HG03280 (cell line): ENCODE data around the gene TAS1R1.
A peak's percentile ranks its signal among the peaks of the same experiment; 100 is the strongest.

Source experiments
- ATAC-seq: cut with Tn5 transposase; IDR thresholded peaks from one replicate; pipeline ENCODE4 v1.9.1; 2021; ENCODE audit warnings: mild to moderate bottlenecking, moderate library complexity; ENCODE audit not compliant: unreplicated experiment

TAS1R1 gene

DNA sequence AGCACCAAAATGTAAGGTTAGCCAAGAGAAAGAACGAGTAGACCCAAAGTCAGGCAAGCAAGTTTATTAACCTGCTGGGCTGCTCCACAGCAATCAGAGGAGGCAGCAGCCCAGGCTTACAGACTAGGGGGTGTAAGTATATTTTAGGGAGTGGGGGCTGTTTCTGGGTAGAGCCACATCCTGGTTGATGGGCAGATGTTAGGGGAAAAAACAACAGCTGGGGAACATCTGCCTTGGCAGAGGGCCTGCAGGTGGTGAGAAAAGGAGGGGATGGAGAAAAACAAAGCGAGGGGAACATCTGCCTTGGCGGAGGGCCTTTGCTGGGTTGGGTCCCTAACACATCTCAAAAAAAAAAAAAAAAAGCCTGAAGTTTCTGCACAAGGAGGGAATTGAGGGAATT is 15.0 kb downstream of the TAS1R1 start:
- no peak for ATAC-seq

DNA sequence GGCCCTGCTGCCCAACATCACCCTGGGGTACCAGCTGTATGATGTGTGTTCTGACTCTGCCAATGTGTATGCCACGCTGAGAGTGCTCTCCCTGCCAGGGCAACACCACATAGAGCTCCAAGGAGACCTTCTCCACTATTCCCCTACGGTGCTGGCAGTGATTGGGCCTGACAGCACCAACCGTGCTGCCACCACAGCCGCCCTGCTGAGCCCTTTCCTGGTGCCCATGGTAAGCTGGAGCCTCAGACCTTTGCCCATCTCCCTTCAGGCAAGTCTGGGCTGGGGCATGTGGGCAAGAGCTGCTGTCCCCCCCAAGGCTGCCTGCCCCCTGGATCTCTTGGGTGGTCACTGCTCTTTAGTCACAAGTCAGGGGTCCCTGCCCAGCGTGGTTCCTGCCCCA is 15.9 kb downstream of the TAS1R1 start:
- ATAC-seq, result no peak

DNA sequence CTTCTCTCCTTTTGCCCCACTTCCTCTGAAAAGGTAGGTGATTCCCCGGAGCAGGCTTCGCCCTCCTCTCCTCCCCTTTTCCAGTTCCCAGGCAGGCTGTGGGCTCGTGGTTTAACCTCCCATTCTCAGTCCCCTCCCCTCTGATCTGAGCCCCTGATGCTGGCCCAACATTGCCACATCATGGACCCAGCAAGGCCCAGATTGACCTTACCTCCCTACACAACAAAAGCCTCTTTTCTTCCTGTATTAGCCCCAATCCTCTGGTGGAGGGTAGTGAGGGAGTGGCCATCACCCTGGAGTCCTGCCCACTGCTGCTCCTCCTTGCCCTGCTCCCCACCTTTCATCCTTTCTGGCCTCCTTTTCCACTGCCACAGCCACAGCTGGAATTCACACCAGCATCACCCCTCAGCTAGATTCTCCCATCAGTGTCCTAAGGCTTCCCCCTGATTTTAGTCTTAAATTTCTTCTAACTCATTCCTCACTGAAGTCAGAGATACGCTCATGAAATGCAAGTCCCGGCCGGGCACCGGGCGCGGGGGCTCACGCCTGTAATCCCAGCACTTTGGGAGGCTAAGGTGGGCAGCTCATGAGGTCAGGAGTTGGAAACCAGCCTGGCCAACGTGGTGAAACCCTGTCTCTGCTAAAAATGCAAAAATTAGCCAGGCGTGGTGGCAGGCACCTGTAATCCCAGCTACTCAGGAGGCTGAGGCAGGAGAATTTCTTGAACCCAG is 17.7 kb downstream of the TAS1R1 start:
- no peak for ATAC-seq

DNA sequence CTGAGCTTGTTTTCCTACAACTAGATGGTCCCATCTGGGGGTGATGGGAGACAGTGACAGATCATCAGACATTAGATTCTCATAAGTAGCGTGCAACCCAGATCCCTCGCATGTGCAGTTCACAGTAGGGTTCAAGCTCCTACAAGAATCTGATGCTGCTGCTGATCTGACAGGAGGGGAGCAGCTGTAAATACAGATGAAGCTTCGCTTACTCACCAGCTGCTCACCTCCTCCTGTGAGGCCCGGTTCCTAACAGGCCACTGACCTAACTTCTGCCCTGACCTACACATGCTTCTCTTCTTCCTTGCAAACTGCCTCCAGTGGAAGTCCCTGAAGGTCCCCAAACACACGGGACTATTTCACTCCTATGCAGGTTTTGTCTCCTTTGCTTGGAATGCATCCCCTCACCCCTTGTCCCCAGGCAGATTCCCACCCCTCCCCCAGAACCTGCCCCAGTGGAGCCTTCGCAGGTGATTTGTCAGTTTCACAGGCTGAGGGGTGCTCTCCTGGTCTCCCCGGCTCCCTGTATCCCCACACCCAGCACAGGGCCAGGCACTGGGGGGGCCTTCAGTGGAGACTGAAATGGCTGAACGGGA is 19.0 kb downstream of the TAS1R1 start:
- no peak for ATAC-seq

DNA sequence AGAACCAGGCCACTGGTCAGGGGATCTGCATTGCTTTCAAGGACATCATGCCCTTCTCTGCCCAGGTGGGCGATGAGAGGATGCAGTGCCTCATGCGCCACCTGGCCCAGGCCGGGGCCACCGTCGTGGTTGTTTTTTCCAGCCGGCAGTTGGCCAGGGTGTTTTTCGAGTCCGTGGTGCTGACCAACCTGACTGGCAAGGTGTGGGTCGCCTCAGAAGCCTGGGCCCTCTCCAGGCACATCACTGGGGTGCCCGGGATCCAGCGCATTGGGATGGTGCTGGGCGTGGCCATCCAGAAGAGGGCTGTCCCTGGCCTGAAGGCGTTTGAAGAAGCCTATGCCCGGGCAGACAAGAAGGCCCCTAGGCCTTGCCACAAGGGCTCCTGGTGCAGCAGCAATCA is 19.7 kb downstream of the TAS1R1 start:
- no peak for ATAC-seq

DNA sequence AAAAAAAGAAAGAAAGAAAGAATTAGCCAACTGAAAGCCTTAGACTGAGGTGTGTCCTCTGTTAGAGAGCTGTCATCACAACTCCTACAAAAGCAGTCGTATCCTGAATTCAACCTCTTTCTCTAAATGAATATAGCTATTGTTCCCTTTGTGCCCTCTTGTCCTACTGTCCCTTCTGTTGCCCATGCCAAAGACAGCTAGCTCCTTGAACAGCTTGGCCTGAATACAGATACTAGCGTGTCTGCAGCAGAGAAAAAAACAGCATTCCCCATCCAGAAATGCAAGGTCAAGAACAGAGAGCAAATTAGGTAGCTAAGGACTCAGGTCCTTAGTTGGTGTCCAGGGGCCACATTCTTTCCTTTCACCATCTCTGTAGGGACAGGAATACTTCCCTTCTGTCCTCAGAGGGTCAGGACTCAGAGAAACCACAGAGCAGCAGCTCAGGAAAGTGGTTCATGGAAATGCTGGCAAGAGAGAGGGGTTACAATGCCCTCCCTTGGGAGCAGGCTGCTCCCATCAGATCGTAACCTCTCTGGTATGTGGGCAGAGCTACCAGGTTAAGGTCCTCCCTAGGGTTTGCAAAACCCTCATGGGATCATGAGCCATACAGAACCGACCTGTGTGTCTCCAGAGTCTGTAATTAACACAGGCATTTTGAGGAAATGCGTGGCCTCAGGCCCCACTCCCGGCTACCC is 22.9 kb downstream of the TAS1R1 start:
- ATAC-seq, result no peak

DNA sequence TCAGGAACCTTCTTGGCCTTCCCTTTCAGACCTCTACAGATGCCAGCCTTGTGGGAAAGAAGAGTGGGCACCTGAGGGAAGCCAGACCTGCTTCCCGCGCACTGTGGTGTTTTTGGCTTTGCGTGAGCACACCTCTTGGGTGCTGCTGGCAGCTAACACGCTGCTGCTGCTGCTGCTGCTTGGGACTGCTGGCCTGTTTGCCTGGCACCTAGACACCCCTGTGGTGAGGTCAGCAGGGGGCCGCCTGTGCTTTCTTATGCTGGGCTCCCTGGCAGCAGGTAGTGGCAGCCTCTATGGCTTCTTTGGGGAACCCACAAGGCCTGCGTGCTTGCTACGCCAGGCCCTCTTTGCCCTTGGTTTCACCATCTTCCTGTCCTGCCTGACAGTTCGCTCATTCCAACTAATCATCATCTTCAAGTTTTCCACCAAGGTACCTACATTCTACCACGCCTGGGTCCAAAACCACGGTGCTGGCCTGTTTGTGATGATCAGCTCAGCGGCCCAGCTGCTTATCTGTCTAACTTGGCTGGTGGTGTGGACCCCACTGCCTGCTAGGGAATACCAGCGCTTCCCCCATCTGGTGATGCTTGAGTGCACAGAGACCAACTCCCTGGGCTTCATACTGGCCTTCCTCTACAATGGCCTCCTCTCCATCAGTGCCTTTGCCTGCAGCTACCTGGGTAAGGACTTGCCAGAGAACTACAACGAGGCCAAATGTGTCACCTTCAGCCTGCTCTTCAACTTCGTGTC is 23.7 kb downstream of the TAS1R1 start:
- no peak for ATAC-seq

DNA sequence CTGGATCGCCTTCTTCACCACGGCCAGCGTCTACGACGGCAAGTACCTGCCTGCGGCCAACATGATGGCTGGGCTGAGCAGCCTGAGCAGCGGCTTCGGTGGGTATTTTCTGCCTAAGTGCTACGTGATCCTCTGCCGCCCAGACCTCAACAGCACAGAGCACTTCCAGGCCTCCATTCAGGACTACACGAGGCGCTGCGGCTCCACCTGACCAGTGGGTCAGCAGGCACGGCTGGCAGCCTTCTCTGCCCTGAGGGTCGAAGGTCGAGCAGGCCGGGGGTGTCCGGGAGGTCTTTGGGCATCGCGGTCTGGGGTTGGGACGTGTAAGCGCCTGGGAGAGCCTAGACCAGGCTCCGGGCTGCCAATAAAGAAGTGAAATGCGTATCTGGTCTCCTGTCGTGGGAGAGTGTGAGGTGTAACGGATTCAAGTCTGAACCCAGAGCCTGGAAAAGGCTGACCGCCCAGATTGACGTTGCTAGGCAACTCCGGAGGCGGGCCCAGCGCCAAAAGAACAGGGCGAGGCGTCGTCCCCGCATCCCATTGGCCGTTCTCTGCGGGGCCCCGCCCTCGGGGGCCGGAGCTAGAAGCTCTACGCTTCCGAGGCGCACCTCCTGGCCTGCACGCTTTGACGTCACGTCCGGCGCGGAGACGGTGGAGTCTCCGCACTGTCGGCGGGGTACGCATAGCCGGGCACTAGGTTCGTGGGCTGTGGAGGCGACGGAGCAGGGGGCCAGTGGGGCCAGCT is 24.4 kb downstream of the TAS1R1 start, which contains the start of gene ZBTB48:
Gene ZBTB48, plus strand, starts transcription at position 621 of the 745 bp plus-strand sequence. CDS start 616 bp downstream, outside the sequence.
- ATAC-seq, result peak; percentile 98

DNA sequence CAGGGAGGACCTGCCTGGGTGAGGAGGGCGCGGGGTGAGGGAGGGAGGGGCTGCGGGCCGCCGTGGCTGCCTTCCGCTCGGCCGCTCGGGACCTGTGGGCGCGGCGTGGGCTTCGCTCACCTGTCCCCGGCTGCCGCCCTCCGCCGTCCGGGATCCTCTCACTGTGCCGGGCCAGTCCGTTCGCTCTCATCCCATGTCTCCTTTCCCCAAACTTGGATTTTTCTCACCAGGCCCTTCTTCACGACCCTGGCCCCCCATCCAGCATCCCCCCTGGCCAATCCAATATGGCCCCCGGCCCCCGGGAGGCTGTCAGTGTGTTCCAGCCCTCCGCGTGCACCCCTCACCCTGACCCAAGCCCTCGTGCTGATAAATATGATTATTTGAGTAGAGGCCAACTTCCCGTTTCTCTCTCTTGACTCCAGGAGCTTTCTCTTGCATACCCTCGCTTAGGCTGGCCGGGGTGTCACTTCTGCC is 25.0 kb downstream of the TAS1R1 start:
- peak; percentile 4 for ATAC-seq

DNA sequence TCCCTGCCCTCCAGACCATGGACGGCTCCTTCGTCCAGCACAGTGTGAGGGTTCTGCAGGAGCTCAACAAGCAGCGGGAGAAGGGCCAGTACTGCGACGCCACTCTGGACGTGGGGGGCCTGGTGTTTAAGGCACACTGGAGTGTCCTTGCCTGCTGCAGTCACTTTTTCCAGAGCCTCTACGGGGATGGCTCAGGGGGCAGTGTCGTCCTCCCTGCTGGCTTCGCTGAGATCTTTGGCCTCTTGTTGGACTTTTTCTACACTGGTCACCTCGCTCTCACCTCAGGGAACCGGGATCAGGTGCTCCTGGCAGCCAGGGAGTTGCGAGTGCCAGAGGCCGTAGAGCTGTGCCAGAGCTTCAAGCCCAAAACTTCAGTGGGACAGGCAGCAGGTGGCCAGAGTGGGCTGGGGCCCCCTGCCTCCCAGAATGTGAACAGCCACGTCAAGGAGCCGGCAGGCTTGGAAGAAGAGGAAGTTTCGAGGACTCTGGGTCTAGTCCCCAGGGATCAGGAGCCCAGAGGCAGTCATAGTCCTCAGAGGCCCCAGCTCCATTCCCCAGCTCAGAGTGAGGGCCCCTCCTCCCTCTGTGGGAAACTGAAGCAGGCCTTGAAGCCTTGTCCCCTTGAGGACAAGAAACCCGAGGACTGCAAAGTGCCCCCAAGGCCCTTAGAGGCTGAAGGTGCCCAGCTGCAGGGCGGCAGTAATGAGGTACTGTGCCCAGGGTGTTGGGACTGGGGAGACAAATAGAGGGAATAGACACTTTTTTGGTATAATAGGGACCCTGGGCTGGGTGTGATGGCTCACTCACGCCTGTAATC is 25.7 kb downstream of the TAS1R1 start:
- ATAC-seq, result no peak

DNA sequence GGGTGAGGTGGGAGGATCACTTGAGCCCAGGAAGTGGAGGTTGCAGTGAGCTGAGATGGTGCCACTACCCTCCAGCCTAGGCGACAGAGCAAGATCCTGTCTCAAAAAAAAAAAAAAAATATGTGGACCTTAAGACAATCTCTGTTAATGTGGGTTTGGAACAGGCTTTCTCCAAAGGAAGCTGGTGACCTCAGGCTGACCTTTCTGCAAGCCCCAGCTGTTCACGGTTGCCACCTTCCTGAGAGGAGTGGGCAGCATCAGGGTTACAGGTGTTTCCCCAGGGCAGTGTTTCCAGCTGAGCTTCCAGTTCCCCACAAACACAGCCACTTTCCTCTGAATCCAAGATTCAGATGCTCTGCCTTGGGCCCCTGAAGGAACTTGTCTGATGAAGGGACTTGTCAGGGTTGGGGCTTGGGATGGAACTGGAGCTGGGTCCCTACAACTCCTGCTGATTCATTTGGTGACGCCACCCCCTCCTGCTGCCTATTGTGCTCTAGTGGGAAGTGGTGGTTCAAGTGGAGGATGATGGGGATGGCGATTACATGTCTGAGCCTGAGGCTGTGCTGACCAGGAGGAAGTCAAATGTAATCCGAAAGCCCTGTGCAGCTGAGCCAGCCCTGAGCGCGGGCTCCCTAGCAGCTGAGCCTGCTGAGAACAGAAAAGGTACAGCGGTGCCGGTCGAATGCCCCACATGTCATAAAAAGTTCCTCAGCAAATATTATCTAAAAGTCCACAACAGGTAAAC is 26.6 kb downstream of the TAS1R1 start:
- no peak for ATAC-seq

DNA sequence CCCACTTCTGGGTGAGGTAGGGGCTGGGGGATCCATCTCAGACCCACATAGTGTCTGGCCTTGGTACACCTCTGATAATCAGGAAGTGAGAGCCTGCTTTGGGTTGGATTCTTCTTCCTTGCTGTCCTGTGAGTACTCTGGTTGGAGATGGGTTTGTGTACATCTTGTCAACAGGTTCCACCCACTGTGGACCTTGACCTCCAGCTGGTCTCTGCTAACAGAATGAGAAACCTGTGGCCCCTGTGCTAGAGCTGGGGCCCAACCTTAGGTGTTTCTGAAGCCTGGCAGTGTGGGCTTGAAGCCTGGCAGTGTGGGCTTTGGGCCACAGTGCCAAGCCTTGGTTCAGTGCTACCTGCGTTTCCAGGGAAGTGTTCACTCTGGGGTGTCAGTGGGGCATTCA is 27.3 kb downstream of the TAS1R1 start:
- no peak for ATAC-seq

DNA sequence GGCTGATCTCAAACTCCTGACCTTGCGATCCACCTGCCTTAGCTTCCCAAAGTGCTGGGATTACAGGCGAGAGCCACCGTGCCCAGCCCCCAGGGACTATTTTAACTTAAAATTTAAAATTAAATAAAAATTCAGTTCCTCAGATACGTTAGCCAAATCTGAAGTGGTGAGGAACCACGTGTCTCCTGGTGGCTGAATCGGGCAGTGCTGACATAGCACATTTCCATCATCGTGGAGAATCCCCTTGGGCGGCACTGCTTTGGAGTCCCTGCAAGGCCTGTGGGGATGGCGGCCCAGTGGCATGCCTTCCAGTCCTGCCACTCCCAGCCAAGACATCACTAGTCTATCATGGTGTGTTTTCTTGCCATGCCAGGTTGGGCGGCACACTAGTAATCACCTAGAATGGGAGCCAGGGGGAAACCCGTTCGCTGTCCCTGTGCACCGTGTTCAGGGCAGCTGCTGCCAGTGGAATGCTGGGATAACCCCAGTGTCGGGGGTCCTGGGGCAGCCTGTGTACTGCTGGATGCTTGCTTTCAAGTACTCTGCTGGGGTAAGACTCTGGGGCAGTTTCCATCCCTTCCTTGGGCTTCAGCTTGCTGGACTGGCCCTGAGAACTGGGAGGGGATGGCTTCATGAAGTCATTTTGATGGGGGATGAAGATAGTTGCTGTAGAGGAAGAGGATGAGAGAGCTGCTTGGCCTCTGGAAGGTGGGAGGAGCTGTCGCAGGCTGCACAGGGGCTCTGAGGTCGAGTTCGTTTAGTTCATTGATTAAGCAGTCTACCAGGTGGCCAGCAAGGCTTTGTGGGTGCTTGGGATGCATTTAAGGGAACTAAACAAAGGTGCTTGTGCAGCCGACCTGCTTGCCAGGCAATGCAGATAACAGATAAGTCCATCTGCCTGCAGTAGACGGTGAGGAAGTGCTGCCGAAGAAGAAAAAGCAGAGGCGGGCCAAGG is 29.3 kb downstream of the TAS1R1 start:
- ATAC-seq, result no peak

DNA sequence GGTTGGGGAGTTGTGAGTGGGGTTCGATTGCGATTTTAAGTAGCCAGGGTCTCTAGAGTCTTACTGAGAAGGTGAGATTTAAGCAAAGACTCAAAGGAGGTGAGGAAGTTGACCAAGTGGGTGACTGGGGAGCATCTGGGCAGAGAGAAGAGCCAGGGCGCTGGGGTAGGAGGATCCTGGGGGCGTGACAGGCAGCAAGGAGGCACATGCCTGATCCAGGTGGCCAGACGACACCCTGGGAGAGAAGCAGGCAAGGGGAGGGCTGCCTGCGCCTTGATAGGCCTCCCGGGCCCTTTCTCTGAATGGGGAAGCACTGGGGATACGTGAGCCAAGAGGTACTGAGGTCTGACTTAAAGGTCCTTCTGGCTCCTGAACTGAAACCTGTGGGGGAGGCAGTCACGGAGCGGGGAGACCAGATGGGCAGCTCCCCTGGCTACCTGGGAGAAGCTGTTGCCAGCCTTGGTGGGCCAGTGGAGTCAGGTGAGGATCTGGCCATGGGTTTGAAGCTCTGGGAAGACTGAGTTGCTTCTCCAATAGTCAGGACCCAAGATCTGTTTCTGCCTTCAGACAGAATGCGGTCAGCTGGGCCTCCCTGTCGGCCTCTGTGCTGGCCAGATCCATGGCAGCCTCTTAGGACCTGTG is 30.1 kb downstream of the TAS1R1 start:
- no peak for ATAC-seq

DNA sequence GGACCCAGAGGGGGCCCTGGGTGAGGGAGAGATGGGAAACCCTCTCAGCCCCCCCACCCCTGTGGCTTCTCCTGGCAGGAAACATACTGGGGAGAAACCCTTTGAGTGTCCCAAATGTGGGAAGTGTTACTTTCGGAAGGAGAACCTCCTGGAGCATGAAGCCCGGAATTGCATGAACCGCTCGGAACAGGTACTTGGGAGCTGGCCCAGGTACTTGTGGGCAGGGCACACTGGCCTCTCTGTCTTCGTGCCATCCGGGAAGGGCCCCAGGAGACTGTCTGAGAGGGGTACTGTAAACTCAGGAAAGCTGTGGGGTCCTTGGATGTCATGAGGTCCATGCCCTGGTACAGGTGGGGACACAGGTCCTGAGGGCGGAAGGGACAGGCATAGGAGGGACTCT is 30.7 kb downstream of the TAS1R1 start:
- no peak for ATAC-seq

DNA sequence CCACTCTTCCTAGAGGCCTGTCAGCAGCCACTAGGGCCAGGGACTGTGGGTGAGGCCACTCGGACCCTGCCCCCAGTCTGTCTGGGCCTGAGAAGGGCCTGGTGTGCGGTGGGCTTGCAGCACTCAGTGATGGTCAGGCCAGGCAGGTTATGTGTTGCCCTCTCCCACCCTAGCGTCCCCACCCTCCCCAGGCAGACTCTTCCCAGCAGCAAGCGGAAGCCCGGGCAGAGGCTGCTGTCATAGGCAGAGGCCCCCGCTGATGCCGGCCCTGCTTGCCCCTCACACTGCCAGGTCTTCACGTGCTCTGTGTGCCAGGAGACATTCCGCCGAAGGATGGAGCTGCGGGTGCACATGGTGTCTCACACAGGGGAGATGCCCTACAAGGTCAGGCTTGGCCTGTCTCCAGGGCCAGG is 31.3 kb downstream of the TAS1R1 start:
- ATAC-seq, result no peak

DNA sequence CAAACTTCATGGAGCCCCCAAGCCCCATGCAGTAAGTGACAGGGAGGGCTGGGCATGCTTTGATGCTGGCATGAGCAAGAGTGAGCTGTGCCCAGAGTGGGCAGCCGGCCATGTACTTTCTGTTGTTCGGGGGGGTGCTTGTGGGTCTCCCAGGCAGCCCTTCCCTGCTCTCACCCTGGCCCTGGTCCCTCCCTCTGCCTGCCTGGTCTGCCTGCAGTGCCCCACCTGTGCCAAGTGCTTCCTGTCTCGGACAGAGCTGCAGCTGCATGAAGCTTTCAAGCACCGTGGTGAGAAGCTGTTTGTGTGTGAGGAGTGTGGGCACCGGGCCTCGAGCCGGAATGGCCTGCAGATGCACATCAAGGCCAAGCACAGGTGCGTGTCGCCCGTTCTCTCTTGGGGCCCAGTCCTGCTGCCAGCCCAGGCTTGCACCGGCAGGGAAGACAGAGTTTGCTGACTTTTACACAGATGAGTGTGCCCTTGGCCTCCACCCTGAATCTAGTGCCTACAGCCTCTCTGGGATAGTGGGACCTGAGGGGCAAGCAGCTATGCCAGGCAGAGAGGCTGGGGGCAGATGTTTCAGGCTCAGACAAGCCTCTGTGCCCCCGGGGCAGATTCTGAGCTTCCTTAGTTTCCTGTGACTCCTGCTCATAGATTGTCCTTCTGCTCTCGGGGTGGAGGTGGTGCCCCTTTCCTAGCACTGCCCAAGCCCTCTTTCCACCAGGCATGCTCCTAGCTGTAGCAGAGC is 32.3 kb downstream of the TAS1R1 start:
- ATAC-seq, result no peak
